ENCODE data around the gene ASH1L.
"Not testable (repeated sequence)": the region's sequence is repeated elsewhere in the genome, so short reads cannot be mapped to it uniquely, and the experiment has no call there.

Gene ASH1L

GRCh38 chr1:155562581-155563376 is at the start of gene ASH1L:
Gene ASH1L (minus strand): TSS chr1:155562803. CDS start chr1:155521519, 41,284 bp downstream.
- H3K27ac ChIP-seq = peak within 1 kb of the TSS; percentile 92
- DNase-seq (ENCODE audit: low read depth, low spot score) = peak; percentile 63

GRCh38 chr1:155610257-155610647 is 47.6 kb upstream of the ASH1L start:
- DNase-seq (ENCODE audit: low read depth, low spot score); H3K27ac ChIP-seq: not testable (repeated sequence)

GRCh38 chr1:155609515-155610256 is 47.1 kb upstream of the ASH1L start, which contains the start of gene MSTO1:
Gene MSTO1 (plus strand): TSS chr1:155610218. CDS start chr1:155610249, 31 bp downstream.
- peak; percentile 91 for DNase-seq (ENCODE audit: low read depth, low spot score)
- peak within 1 kb of the TSS; percentile 59 for H3K27ac ChIP-seq

GRCh38 chr1:155608888-155609225 is 46.3 kb upstream of the ASH1L start:
- no peak for DNase-seq (ENCODE audit: low read depth, low spot score)
- no peak overlapping the region for H3K27ac ChIP-seq

- no peak for DNase-seq (ENCODE audit: low read depth, low spot score)
- no peak overlapping the region for H3K27ac ChIP-seq
Observed at GRCh38 chr1:155607708-155608107, 45.1 kb upstream of the ASH1L start.

- DNase-seq (ENCODE audit: low read depth, low spot score) = not testable (repeated sequence)
- H3K27ac ChIP-seq = peak overlapping the region; percentile 57
Observed at GRCh38 chr1:155599828-155600572, 37.4 kb upstream of the ASH1L start.

- no peak for DNase-seq (ENCODE audit: low read depth, low spot score)
- peak overlapping the region; percentile 57 for H3K27ac ChIP-seq
Observed at GRCh38 chr1:155598842-155599331, 36.3 kb upstream of the ASH1L start.

- no peak overlapping the region for H3K27ac ChIP-seq
- DNase-seq (ENCODE audit: low read depth, low spot score) = no peak
Observed at GRCh38 chr1:155596864-155597263, 34.3 kb upstream of the ASH1L start.

GRCh38 chr1:155595877-155596474 is 33.4 kb upstream of the ASH1L start:
- DNase-seq (ENCODE audit: low read depth, low spot score); H3K27ac ChIP-seq: not testable (repeated sequence)

- DNase-seq (ENCODE audit: low read depth, low spot score) = no peak
- H3K27ac ChIP-seq = no peak overlapping the region
Observed at GRCh38 chr1:155591770-155592169, 29.2 kb upstream of the ASH1L start.

GRCh38 chr1:155590516-155591247 is 28.1 kb upstream of the ASH1L start:
- DNase-seq (ENCODE audit: low read depth, low spot score); H3K27ac ChIP-seq: not testable (repeated sequence)

- not testable (repeated sequence) for DNase-seq (ENCODE audit: low read depth, low spot score); H3K27ac ChIP-seq
Observed at GRCh38 chr1:155589282-155589681, 26.7 kb upstream of the ASH1L start.

- DNase-seq (ENCODE audit: low read depth, low spot score); H3K27ac ChIP-seq: not testable (repeated sequence)
Observed at GRCh38 chr1:155583846-155584245, 21.2 kb upstream of the ASH1L start.

GRCh38 chr1:155575608-155576007 is 13.0 kb upstream of the ASH1L start:
- DNase-seq (ENCODE audit: low read depth, low spot score); H3K27ac ChIP-seq: not testable (repeated sequence)

GRCh38 chr1:155574077-155574476 is 11.5 kb upstream of the ASH1L start:
- H3K27ac ChIP-seq = no peak overlapping the region
- DNase-seq (ENCODE audit: low read depth, low spot score) = no peak

GRCh38 chr1:155570593-155570990 is 8.0 kb upstream of the ASH1L start:
- H3K27ac ChIP-seq = no peak overlapping the region
- no peak for DNase-seq (ENCODE audit: low read depth, low spot score)

GRCh38 chr1:155569988-155570592 is 7.5 kb upstream of the ASH1L start:
- no peak for DNase-seq (ENCODE audit: low read depth, low spot score)
- H3K27ac ChIP-seq = peak overlapping the region; percentile 29

- not testable (repeated sequence) for DNase-seq (ENCODE audit: low read depth, low spot score)
- H3K27ac ChIP-seq = peak overlapping the region; percentile 92
Observed at GRCh38 chr1:155563377-155564022, 897 bp upstream of the ASH1L start.
